ENCODE results near the gene KLF7.
"Not testable (repeated sequence)": the region's sequence is repeated elsewhere in the genome, so short reads cannot be mapped to it uniquely, and the experiment has no call there.

Gene KLF7

DNA sequence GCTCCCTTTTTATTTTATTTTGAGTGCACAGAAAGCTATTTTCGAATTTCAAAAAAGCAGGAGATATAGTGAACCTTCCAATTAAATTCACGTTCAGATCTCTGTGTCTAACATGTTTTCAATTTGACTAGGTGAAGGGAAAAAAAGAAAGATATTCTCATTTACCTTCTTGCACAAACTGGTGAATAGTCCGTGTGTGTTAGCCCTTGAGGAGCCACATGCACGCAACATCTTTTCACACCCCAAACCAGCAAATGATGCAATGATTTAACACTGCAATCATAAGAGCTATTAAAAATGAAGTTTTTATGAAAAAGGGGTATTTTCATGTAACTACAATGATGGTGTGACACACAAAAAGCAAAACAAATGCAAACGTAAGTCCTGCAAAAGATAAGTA is 116.6 kb downstream of the KLF7 start:
- DNase-seq = no peak

DNA sequence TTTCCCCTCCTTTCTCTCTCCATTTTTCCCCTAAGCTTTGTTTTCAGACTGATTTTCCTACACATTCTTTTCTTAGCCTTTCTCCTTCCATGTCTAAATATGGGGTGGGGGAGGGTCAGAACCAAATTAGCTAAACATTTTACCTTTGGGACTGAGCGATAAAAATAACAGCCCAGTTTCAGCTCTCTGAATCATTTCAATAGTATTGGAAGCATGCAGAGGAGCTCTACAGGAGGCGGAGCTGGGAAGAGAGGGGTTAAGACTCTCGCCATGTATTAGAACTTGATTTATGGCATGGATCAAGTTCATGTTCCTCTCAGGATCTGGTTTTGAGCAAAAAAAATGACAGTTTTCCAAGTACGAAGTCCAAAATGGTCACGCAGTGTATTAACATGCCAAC is 117.3 kb downstream of the KLF7 start:
- DNase-seq = no peak

DNA sequence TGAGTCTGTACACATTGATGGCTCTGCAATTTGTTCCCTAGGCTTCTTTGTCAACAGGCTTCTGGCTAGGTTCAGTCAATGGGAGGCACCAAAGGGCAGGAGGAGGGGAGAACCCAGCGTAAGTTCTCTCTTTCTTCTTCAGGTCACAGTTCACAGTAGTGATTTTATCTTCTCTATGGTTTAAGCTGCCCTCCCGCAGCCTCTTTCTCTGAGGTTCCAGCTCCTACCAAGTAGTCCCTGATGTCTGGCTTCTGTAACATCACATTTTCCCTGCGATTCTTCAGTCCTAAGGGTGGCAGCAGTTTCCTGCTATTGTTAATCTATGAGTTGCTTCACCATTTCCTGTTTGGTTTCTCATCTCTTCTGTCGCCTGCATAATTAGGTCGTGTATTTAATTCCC is 119.0 kb downstream of the KLF7 start:
- DNase-seq = no peak

DNA sequence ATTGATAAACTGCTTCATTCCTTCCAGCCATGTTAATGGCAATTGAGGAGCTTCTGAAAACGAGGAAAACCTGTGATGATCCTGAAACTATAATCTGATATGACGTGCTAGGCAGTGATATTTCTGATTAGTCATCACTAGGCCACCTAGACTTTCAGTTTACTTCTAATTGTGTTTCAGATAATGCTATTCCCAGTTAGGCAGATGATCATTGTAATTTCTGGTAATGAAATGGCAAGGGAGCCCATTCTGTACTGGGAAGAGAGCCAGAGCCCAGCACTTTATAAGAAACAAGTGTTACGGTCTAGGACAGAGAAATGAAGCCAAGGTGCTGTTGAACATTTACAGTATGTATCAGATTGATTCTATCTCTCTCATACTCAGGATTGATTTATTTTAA is 120.2 kb downstream of the KLF7 start:
- no peak for DNase-seq

DNA sequence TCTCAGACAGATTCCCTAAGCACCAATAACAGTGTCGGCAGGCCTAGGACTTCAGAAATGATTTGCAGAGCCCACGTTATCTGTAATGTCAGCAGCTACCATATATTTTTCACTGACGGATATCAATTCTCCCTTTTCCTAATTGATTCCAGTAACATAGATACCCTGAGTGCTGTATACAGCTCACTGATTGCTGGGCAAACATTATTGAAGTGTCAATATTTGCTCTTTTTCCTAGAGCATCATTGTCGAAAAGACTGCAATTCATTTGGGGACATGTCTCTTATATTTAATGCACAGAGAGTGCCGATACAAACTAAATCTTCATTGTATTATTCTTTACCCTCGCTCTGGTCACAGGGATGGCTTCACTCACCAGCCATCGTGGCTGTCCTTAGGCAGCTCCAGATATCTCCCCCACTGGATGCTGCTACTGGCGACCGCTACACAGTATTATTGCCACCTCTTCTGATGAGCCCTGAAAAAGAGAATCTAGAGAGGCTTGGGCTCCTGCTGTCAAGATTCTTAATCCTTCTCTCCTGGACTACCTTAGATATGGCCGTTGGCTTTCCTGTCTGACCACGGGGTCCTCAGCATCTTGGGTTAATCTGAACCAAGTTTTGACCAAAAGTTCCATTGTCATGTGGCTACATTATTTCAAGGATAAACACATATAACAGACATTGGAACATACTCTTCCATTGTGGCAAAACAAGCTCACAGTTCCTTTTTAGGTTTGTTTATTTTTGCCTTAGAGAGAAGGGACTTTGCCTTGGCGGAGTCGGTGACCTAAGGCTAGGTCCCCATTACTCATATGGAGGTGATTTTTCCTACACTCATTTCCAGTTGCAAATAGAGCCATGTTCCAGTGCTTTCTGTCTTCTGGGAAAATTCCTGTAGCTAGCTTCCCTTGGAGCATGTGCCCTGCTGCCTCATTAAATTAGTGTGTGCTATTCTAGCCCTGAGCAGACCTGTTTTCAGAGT is 121.1 kb downstream of the KLF7 start:
- no peak for DNase-seq

DNA sequence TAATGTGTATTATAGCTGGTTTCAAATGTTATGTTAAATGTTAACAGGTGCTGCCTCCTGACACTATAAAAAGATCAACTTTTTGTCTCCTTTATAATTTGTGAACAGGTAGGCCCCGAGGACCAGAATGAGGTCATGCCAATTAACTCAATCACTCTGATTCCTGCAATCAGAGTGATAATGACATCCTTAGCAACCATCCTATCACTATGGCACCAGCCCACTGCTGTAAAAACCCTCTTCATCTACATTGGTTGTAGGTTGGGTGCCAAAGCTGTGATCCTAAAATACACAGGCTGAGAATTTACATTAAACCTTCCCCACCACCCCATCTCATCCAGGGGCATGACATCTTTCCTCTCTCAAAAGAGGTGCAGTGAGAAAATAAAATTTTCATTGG is 122.9 kb downstream of the KLF7 start:
- DNase-seq = no peak

DNA sequence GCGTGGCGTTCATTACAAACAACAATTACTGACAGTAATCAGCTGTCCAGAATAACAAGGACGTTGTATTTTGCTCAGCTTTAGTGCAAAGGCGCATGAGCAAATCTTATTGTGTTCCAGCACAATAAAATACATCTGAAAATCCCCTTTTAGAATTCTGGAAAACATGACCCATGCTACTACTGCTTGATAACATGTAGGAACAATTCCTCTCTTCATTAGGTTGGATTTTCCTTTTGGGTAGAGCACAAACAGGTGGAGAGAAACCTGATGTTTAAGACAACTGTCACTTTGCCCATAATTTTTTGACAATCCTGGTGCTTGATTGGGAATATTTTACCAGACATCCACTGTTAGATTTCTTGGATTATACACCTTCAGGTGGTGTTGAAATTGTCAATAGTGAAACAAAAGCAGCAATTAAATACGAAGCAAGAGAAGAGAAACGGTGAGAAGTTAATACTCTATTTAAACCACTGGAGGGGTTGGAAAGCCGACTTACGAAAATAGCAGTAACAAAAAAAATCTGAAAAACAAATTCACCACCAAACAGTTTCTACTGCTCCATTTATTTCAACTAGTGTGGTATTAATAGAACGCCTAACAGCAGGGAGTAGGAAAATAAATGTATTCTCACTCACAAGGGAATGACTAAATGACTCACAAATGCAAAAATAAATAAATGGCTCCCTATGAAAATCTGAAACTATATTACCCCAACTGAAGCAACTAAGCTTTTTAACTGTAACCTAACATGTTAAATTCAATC is 123.8 kb downstream of the KLF7 start:
- DNase-seq = no peak

DNA sequence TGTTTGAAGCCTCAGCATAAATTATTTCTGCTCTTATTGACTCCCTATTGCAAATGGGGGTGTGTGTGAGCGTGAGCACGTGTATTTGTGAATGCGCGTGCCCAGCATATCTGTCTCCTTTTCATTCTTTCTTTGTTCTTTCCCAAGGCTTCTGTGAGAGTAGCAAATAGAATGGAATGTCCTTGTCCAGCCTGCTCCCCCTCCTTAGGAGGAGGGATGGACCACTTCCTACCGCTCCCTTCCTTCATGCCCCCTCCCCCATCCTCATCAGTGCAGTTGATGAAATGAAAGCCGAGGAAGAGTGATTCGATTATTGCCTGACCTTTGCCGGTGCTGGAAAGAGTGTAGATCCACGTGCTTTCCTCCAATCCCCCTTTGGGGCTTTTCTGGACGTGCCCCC is 124.5 kb downstream of the KLF7 start:
- no peak for DNase-seq

DNA sequence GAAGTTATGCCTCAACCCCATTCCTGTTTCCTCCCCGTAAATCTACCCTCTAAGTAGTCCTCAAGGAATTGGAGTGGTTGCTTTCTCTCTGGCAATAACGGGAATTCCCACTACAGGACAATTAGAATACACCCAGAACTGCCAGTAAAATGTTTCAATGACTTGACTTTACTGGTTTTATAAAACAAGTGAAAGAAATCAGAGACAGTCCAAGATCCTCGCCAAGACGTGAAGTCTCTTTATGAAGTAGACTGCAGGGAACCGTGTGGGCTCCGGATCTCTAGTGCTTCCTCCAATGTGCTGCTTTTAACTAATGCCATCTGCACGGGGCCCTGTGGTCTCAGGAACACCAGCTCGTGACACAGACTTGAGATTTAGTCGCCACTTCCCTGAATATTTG is 125.1 kb downstream of the KLF7 start:
- DNase-seq = no peak

DNA sequence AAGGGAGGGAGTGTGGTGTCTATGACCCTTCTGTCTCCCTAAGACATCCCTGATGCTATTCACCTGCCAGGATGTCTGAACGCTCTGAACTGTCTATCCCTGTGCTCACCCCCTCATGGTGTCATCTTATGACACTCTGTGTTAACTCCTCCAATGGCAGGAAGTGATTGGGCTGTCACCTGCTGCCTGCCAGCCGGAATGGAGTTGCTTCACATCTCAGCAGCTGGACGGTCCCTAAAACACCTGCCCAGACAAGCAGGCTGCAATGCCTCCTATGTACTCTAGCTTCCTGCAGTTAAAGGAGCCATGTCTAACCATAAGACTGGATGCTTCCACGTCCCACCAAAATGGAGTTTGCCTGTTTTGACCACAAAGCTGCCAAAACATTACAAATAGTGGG is 126.5 kb downstream of the KLF7 start:
- no peak for DNase-seq

DNA sequence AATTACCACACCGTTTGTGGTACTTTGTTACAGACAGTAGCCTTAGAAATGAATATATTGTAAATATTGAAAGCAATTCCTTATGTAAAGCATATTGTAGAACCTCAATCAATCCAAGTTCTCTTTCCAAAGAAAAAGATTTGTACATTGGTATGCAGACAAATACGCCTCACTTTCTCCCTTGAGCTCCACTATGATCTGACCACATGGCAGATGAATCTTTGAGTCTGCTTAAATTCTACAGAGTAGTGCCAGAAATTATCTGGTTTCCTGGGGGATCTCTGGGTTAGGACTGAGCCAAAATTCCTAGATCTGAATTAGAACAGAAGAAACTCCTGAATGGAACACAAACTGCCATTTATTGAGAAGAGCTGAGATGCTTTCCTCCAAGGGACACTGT is 127.4 kb downstream of the KLF7 start:
- no peak for DNase-seq

DNA sequence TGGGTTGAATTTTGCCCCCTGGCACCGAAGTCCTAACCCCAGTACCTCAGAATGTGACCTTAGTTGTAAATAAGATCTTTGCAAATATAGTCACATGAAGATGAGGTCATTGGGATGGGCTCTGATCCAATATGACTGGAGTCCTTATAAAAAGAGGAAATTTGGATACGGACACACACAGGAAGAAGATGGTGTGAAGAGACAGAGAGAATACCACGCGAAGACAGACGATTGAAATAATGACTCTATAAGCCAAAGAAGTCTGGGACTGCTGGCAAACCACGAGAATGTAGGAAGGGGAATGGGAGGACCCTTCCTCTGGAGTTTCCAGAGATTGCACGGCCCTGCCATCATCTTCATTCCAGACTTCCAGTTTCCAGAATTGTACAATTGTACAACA is 127.9 kb downstream of the KLF7 start:
- no peak for DNase-seq

DNA sequence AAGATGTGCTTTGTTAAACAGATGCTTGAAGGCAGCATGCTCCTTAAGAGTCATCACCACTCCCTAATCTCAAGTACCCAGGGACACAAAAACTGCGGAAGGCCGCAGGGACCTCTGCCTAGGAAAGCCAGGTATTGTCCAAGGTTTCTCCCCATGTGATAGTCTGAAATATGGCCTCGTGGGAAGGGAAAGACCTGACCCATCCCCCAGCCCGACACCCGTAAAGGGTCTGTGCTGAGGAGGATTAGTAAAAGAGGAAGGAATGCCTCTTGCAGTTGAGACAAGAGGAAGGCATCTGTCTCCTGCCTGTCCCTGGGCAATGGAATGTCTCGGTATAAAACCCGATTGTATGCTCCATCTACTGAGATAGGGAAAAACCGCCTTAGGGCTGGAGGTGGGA is 128.7 kb downstream of the KLF7 start:
- not testable (repeated sequence) for DNase-seq

DNA sequence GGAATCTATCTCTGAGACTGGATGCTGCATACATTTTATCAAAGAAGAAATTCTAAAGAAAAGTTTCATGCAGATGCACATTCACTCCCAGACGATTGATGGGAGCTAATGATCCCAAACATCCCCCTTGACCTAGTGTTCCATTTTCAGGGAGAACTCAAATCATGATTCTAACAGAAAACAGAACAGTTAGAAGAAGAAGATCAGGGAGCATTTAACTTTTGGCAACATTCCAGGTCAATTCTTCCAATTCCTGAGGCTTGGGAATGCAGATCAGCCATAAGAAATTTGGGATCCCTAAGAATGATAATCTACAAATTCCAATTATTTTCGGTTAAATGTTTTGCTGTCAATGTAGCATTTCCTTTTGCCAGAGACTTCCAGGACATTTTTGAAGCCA is 129.9 kb downstream of the KLF7 start:
- DNase-seq = no peak

DNA sequence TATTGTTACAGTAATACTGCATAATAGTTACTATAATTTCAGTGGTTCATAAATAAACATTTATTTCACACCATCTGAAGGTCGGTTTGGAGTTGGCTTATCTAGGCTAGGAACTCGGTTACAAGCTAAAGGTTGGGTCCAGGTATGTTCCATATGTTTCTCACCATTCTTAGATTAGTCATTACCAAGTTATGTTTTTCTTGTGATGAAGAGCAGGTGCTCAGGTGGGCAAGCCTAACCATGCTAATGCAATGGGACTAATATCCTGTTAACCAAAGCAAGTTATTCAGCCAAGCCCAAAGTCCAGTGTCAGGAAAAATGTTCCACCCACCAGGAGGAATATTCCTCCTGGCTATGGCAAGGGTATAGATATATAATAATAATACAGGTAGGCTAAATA is 133.3 kb downstream of the KLF7 start:
- no peak for DNase-seq

Measured in NCI-H226 (cell line).